Stimulated activated CD4-positive, alpha-beta T cell treated with anti-CD3 and anti-CD28 coated beads, Interleukin-1b, Interleukin-23, amount 100 ng/mL, for 24 hours (primary cell): ENCODE results near the gene MIGA2.

ENCODE experiments used
- DNase-seq, 4 experiments: peaks; one replicate each; pipeline ENCODE4 v3.0.0-alpha.2; 2020; ENCODE audit warnings: low read depth in 4 of 4, low spot score in 1 of 4

Gene MIGA2

DNA sequence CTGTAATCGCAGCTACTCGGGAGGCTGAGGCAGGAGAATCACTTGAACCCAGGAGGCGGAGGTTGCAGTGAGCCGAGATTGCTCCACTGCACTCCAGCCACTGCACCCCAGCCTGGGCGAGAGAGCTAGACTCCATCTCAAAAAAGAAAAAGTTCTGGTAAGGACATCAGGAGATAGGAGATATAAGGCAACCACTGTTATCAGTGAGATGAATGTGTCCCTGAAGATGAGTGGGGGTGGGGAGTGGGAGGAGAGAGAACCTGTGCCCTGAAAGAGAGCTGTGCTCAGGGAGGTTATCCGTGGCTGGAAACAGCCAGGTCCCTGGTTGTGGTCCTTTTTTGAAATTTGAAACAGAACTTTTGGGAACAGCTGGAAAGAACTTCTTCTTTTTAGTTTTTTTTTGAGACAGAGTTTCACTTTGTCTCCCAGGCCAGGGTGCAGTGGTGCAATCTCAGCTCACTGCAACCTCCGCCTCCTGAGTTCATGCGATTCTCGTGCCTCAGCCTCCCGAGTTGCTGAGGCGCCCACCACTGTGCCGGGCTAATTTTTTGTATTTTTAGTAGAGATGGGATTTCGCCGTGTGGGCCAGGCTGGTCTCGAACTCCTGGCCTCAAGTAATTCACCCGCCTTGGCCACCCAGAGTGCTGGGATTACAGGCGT, 77.3 kb downstream of the MIGA2 start:
- no peak for DNase-seq

DNA sequence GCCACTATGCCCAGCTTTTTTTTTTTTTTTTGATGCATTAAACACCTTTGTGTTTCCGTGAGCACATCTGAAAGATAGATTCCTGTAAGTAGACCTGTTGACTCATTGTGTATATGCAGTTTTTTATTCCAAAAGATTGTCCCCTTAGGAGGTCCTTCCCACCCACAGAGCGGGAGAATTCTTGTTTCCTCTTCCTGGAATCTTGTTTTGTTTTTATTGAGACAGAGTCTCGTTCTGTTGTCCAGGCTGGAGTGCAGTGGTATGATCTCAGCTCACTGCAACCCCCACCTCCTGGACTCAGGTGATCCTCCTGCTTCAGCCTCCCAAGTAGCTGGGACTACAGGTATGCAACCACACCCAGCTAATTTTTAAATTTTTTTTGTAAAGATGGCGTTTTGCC, 82.4 kb downstream of the MIGA2 start:
- DNase-seq = no peak

DNA sequence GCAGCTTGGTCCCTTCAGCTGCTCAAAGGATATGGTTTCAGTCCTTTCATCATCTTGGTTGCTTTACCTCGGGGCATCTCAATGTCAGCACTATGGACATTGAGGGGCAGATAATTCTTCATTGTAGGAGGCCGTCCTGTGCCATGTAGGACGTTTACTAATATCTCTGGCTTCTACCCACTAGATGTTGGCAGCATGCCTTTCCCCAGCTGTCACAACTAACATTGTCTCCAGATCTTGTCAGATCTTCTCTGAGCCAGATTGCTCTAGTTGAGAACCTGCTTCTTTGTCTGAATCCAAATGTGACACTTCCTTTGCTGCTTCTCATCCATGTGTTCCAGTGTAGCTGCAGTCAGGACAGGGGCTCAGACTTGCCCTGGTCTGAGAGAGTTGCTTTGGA, 85.1 kb downstream of the MIGA2 start:
- no peak for DNase-seq
